GM18873 (cell line): ENCODE data around the gene CAVIN3.
A peak's percentile ranks its signal among the peaks of the same experiment; 100 is the strongest.
"Not testable (repeated sequence)": the region's sequence is repeated elsewhere in the genome, so short reads cannot be mapped to it uniquely, and the experiment has no call there.

Experiments used
- ATAC-seq: cut with Tn5 transposase; IDR thresholded peaks from one replicate; pipeline ENCODE4 v1.9.1; 2021; ENCODE audit warnings: mild to moderate bottlenecking, moderate library complexity, moderate number of reproducible peaks; ENCODE audit not compliant: unreplicated experiment, low FRiP score

The CAVIN3 gene

GRCh38 chr11:6326985-6327384 lies 6.7 kb upstream of the CAVIN3 start:
- ATAC-seq = no peak

GRCh38 chr11:6326303-6326702 lies 6.0 kb upstream of the CAVIN3 start:
- ATAC-seq = no peak

- no peak for ATAC-seq
Measured at GRCh38 chr11:6323291-6323905, 3.1 kb upstream of the CAVIN3 start.

GRCh38 chr11:6321961-6322362 lies 1.7 kb upstream of the CAVIN3 start:
- ATAC-seq = no peak

GRCh38 chr11:6321356-6321755 lies 1.1 kb upstream of the CAVIN3 start:
- no peak for ATAC-seq

GRCh38 chr11:6319704-6320410 lies 444 bp downstream of the CAVIN3 start:
- ATAC-seq = no peak

- no peak for ATAC-seq
Measured at GRCh38 chr11:6319001-6319703, 1.1 kb downstream of the CAVIN3 start.

- ATAC-seq = no peak
Measured at GRCh38 chr11:6318204-6318603, 2.1 kb downstream of the CAVIN3 start.

- ATAC-seq = peak; percentile 85
Measured at GRCh38 chr11:6315811-6316425, 4.4 kb downstream of the CAVIN3 start.

GRCh38 chr11:6312106-6312505 lies 8.2 kb downstream of the CAVIN3 start:
- ATAC-seq = no peak

- ATAC-seq = no peak
Measured at GRCh38 chr11:6307876-6308275, 12.4 kb downstream of the CAVIN3 start.

GRCh38 chr11:6305297-6305696 lies 15.0 kb downstream of the CAVIN3 start:
- no peak for ATAC-seq

- ATAC-seq = no peak
Measured at GRCh38 chr11:6303661-6304060, 16.6 kb downstream of the CAVIN3 start.

- no peak for ATAC-seq
Measured at GRCh38 chr11:6301096-6301495, 19.2 kb downstream of the CAVIN3 start.

GRCh38 chr11:6300325-6300724 lies 20.0 kb downstream of the CAVIN3 start:
- ATAC-seq = no peak

GRCh38 chr11:6298605-6299004 lies 21.7 kb downstream of the CAVIN3 start:
- ATAC-seq = no peak

GRCh38 chr11:6297831-6298230 lies 22.5 kb downstream of the CAVIN3 start:
- no peak for ATAC-seq

- no peak for ATAC-seq
Measured at GRCh38 chr11:6285019-6285418, 35.3 kb downstream of the CAVIN3 start.

GRCh38 chr11:6284250-6284649 lies 36.1 kb downstream of the CAVIN3 start:
- no peak for ATAC-seq

GRCh38 chr11:6283453-6284023 lies 36.8 kb downstream of the CAVIN3 start:
- no peak for ATAC-seq

GRCh38 chr11:6280809-6281208 lies 39.5 kb downstream of the CAVIN3 start:
- ATAC-seq = not testable (repeated sequence)
